ENCODE measurements around the gene FIGLA. TPM values are rescaled to one million over a fixed set of nuclear protein-coding genes. Genes with fewer than 3 reads are reported as not detected.

The FIGLA gene
- total and polyA plus RNA-seq, 2 of the 8 experiments (the other 6 are each of a cell fraction or from before 2014, with no cell fraction given), result not detected

- Histone ChIP-seq H3K18ac (ENCODE audit: extremely low read depth, low read length) (no peak overlapping the region), H4K91ac (replicated peaks; ENCODE audit: insufficient read length, low read length) (no peak overlapping the region), H2AFZ (ENCODE audit: low read length) (no peak overlapping the region), H3K4me2 (ENCODE audit: insufficient read depth in 1 of 2, low read depth in 2 of 2, low read length in 2 of 2) (no peak overlapping the region), H2BK20ac (ENCODE audit: low read length) (no peak overlapping the region), H4K5ac (ENCODE audit: insufficient read length, low read depth, low read length) (no peak overlapping the region), H3K56ac (replicated peaks; ENCODE audit: insufficient read length, low read depth, low read length) (no peak overlapping the region), H2BK5ac (ENCODE audit: low read depth, low read length) (no peak overlapping the region), H3K9me3 (ENCODE audit: insufficient read depth in 2 of 2, low read depth in 1 of 2, low read length in 1 of 2) (no peaks in the 10 kb centered on the region), H3K14ac (ENCODE audit: insufficient read length) (no peak overlapping the region), H3K4me1 (replicated peaks in 1 of 4; ENCODE audit: control insufficient read depth in 3 of 4, insufficient read depth in 4 of 4, low read length in 3 of 4) (no peaks in the 10 kb centered on the region; a peak in 1 of 7 replicates), H4K20me1 (replicated peaks in 1 of 2; ENCODE audit: control insufficient read depth in 1 of 2, insufficient read depth in 2 of 2, low read length in 2 of 2) (no peaks in the 10 kb centered on the region), H2BK15ac (ENCODE audit: low read length) (no peak overlapping the region), H3K27ac (ENCODE audit: low read depth, low read length) (no peak overlapping the region), H3K27me3 (replicated peaks in 1 of 4; ENCODE audit: control insufficient read depth in 3 of 4, extremely low read depth in 1 of 4, insufficient read depth in 3 of 4, low read length in 3 of 4) (peaks cover 0 to 3% (median 0%) of the 10 kb centered on the region in 4 experiments; a peak in 2 of 7 replicates), H3K79me1 (ENCODE audit: low read depth, low read length) (no peaks in the 10 kb centered on the region), H2BK120ac (replicated peaks; ENCODE audit: low read depth, low read length) (no peak overlapping the region), H3K4ac (replicated peaks; ENCODE audit: insufficient read length, low read depth, low read length) (no peak overlapping the region), H3K9ac (replicated peaks in 1 of 4; ENCODE audit: extremely low read depth in 1 of 4, low read depth in 3 of 4, low read length in 3 of 4) (no peak overlapping the region), H3K4me3 (ENCODE audit: extremely low read depth in 1 of 4, insufficient read depth in 2 of 4, low read depth in 3 of 4, low read length in 4 of 4) (no peak overlapping the region), H2BK12ac (ENCODE audit: low read depth, low read length) (no peak overlapping the region), H3K23ac (ENCODE audit: insufficient read length) (no peak overlapping the region), H3K23me2 (ENCODE audit: low read depth, low read length) (no peaks in the 10 kb centered on the region), H4K8ac (ENCODE audit: extremely low read depth, insufficient read depth, low read length) (no peak overlapping the region), H3K36me3 (ENCODE audit: control insufficient read depth in 2 of 4, insufficient read depth in 4 of 4, low read length in 3 of 4) (no peaks in the 10 kb centered on the region), H3K79me2 (ENCODE audit: control insufficient read depth in 1 of 2, insufficient read depth in 2 of 2, low read length in 2 of 2) (no peaks in the 10 kb centered on the region), H2AK5ac (ENCODE audit: low read depth, low read length) (no peak overlapping the region)
- ChIA-PET POLR2A (ENCODE audit: partially characterized antibody) (no interaction called here), CTCF (ENCODE audit: partially characterized antibody) (interaction anchor here (0.7 to 1.2 kb wide), 3 partner anchors 28 to 121 kb away, joined by 3 to 4 read pairs (median 3); no protein-coding TSS in a partner anchor)
- 96% methylated on average over 3 of the region's 3 CpGs; no CpG with 5 or more reads in 1 of the 2 experiments for WGBS, 2 experiments (ENCODE audit: extremely low coverage in 1 of 2, insufficient coverage in 1 of 2, insufficient read length in 1 of 2, insufficient replicate concordance in 2 of 2, low coverage in 1 of 2, low lambda C conversion rate in 2 of 2, missing lambda C conversion rate in 1 of 2)
- no peak for DNase-seq (ENCODE audit: low read depth in 1 of 2, low spot score in 2 of 2)
- FAIRE-seq, result no peak
- TF ChIP-seq SRF (IDR thresholded peaks at IDR 0.05; ENCODE audit: low read depth, low read length) (no peak), SIX5 (IDR thresholded peaks at IDR 0.05; ENCODE audit: low read depth, low read length) (no peak), ZNF274 (IDR thresholded peaks at IDR 0.05; ENCODE audit: borderline replicate concordance, extremely low read depth, low read length) (no peak), JUND (IDR thresholded peaks at IDR 0.05; ENCODE audit: low read length) (no peak), TBP (IDR thresholded peaks at IDR 0.05; ENCODE audit: low read depth, low read length) (no peak), EZH2 (IDR thresholded peaks at IDR 0.05; ENCODE audit: low read depth, low read length, severe bottlenecking) (no peak), SAP30 (IDR thresholded peaks at IDR 0.05; ENCODE audit: insufficient read depth, insufficient replicate concordance, low read length) (no peak), POU5F1 (IDR thresholded peaks at IDR 0.05; ENCODE audit: low read depth, low read length) (no peak), CTCF (IDR thresholded peaks at IDR 0.05; ENCODE audit: control extremely low read depth in 1 of 3, insufficient read depth in 1 of 3, low read depth in 1 of 3, low read length in 3 of 3) (no peak)
These were observed 27.0 kb upstream of the FIGLA start for GRCh38 chr2:70817284-70817954.
